Tongue (tissue), 2 donors: ENCODE results near the gene SMIM38. TPM values are rescaled to one million over a fixed set of nuclear protein-coding genes. Genes with fewer than 3 reads are reported as not detected.
"Not testable (repeated sequence)": the region's sequence is repeated elsewhere in the genome, so short reads cannot be mapped to it uniquely, and the experiment has no call there.

Experiments
- DNase-seq: peaks from one replicate; pipeline ENCODE4 v3.0.0-alpha.2; 2015
- total RNA-seq: library from RNA; depleted of rRNA; stranded (reverse); fragments of >200 nt; gene quantifications from one replicate; pipeline ENCODE4 v1.2.3, GENCODE V29; 2014

Gene SMIM38
- total RNA-seq, 1 donor from 2014 or later: 0.51 TPM

- no peak for DNase-seq
Measured at GRCh38 chr11:69122326-69122629, 33.5 kb upstream of the SMIM38 start.

- DNase-seq: peak; percentile 77
Measured at GRCh38 chr11:69122630-69123431, 32.9 kb upstream of the SMIM38 start.

GRCh38 chr11:69123593-69124545 lies 31.9 kb upstream of the SMIM38 start:
- DNase-seq: no peak

- no peak for DNase-seq
Measured at GRCh38 chr11:69125861-69126260, 29.9 kb upstream of the SMIM38 start.

GRCh38 chr11:69126286-69126685 lies 29.4 kb upstream of the SMIM38 start:
- no peak for DNase-seq

GRCh38 chr11:69127081-69127850 lies 28.5 kb upstream of the SMIM38 start:
- DNase-seq: peak; percentile 83

GRCh38 chr11:69127884-69128283 lies 27.9 kb upstream of the SMIM38 start:
- DNase-seq: no peak

GRCh38 chr11:69129053-69129452 lies 26.7 kb upstream of the SMIM38 start:
- DNase-seq: no peak

- DNase-seq: no peak
Measured at GRCh38 chr11:69129647-69130046, 26.1 kb upstream of the SMIM38 start.

- DNase-seq: no peak
Measured at GRCh38 chr11:69130654-69131053, 25.1 kb upstream of the SMIM38 start.

- DNase-seq: peak; percentile 31
Measured at GRCh38 chr11:69131121-69131566, 24.6 kb upstream of the SMIM38 start.

- DNase-seq: peak; percentile 90
Measured at GRCh38 chr11:69131644-69132300, 24.0 kb upstream of the SMIM38 start.

- DNase-seq: no peak
Measured at GRCh38 chr11:69132301-69132670, 23.4 kb upstream of the SMIM38 start.

- no peak for DNase-seq
Measured at GRCh38 chr11:69133251-69133650, 22.5 kb upstream of the SMIM38 start.

- not testable (repeated sequence) for DNase-seq
Measured at GRCh38 chr11:69134182-69134581, 21.6 kb upstream of the SMIM38 start.

GRCh38 chr11:69134957-69135356 lies 20.8 kb upstream of the SMIM38 start:
- DNase-seq: no peak

- DNase-seq: no peak
Measured at GRCh38 chr11:69135420-69136363, 20.0 kb upstream of the SMIM38 start.

- no peak for DNase-seq
Measured at GRCh38 chr11:69136471-69136870, 19.3 kb upstream of the SMIM38 start.

- DNase-seq: no peak
Measured at GRCh38 chr11:69137151-69137844, 18.4 kb upstream of the SMIM38 start.

GRCh38 chr11:69138265-69138664 lies 17.5 kb upstream of the SMIM38 start:
- DNase-seq: no peak
